Sigmoid colon (tissue), 4 donors: ENCODE data around the gene KRT72.

ENCODE experiments used
- CTCF ChIP-seq, 4 experiments: fragments of 450-650 bp in 3 of 4; fragments of 200-600 bp in 1 of 4; IDR thresholded peaks; one replicate each; pipeline ENCODE4 v1.5.1; 2016 to 2019; ENCODE audit warnings: antibody characterized with exemption in 4 of 4, mild to moderate bottlenecking in 3 of 4, moderate library complexity in 2 of 4
- POLR2AphosphoS5 ChIP-seq, 4 donors: sonication (generic); formaldehyde crosslinking; IDR thresholded peaks; one replicate each; pipeline ENCODE4 v1.6.1; 2017; ENCODE audit warnings: antibody characterized with exemption in 4 of 4

GRCh38 chr12:52646613-52647012, 45.4 kb upstream of the KRT72 start:
- no peak for TF ChIP-seq CTCF (IDR thresholded peaks at IDR 0.05)
- no peak for TF ChIP-seq POLR2AphosphoS5 (IDR thresholded peaks at IDR 0.05)
